HG03460 (cell line): ENCODE data around the gene NUAK1.
"Not testable (repeated sequence)": the region's sequence is repeated elsewhere in the genome, so short reads cannot be mapped to it uniquely, and the experiment has no call there.

Experiments used
- ATAC-seq: cut with Tn5 transposase; IDR thresholded peaks from one replicate; pipeline ENCODE4 v1.9.1; 2021; ENCODE audit not compliant: unreplicated experiment

NUAK1 gene

GRCh38 chr12:106037524-106038298 lies 101.0 kb downstream of the NUAK1 start:
- ATAC-seq: no peak

GRCh38 chr12:106035421-106035820 lies 103.3 kb downstream of the NUAK1 start:
- no peak for ATAC-seq

DNA sequence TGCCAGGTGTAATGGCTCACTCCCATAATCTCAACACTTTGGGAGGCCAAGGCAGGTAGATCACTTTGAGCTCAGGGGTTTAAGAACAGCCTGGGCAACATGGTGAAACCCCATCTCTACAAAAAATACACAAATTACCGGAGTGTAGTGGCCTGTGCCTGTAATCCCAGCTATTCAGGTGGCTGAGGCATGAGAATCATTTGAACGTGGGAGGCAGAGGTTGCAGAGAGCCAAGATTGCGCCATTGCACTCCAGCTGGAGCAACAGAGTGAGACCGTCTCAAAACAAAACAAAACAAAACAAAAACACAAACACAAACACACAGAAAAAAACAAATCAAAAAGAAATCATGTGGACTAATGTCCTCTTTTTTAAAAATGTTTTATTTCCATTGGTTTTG lies 104.4 kb downstream of the NUAK1 start:
- ATAC-seq: no peak

DNA sequence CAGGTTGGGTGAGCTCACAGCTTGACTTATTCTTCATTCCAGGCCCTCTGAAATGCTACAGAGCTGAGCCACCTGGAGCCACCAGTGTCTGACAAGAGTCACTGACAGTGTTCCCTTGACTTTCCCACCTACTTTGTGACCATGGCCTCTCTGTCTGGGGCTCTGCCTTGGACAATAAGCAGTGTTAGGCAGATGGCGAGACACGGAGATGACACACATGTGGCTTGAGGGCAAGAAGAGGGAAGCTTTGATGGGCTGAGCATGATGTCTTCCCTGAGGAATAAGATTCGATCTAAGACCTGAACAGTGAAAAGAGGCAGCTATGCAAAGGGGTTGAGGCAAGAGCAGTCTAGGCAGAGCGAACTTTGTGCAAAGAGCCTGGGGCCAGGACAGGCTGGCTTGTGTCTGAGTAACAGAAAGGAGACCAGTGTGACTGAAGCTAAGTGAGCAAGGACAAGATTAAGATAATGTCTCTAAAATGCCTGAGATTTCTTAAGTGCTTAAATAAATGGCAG lies 105.5 kb downstream of the NUAK1 start:
- no peak for ATAC-seq

DNA sequence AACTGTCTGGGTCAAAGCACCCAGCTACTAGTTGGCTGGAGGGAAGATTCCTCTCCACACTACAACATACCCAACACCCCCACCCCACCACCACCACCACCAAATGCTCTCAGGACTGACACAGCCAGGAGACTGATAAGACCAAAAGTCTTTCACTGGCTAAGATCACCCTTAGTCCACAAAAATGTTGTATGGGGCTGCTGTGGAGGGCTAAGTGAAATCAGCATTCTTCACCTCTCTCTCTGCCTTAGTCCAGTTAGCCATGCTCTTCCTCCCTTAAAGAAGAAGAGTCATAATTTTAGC lies 106.2 kb downstream of the NUAK1 start:
- ATAC-seq: no peak

- no peak for ATAC-seq
Observed at GRCh38 chr12:106031761-106032622, 106.8 kb downstream of the NUAK1 start.

DNA sequence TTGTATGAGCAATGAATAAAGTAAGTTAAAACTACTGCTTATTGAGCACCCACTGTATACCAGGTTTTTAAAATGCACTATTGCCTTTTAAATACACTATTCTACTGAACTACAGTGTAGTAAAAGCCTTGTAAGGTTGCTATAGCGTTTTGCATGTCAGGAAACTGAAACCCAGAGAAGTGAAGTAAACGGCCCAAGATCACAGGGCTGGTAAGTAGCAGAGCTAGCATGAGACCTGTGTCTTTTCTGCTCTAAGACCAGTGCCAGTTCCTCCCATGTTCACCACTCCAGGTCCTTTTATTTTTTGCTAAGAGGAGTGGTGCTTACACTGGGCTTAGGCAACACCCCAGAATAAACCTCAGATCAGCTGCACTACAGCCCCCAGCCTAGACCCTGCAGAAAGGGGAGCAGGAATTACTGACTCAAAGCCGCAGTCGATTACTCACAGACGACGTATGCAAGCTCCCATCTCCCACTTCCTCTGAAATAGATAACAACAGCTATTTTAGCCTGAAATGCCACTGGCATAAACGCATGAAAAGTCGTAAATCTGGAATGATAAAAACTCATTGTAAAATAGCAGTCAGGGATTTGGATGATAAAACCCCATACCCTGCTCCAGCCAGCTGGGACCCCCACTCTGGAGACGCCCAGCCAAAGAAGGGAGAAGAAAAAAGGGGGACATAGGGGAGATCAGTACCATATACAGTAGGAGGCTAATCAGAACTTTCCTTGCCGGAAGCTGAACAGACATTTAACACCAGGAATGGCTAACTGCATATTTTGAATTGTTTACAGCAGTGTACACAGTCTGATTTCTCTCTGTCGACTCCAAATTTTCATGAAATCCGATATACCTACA lies 108.3 kb downstream of the NUAK1 start:
- ATAC-seq: no peak

- ATAC-seq: no peak
Observed at GRCh38 chr12:106029532-106029931, 109.2 kb downstream of the NUAK1 start.

- no peak for ATAC-seq
Observed at GRCh38 chr12:106027911-106028310, 110.8 kb downstream of the NUAK1 start.

DNA sequence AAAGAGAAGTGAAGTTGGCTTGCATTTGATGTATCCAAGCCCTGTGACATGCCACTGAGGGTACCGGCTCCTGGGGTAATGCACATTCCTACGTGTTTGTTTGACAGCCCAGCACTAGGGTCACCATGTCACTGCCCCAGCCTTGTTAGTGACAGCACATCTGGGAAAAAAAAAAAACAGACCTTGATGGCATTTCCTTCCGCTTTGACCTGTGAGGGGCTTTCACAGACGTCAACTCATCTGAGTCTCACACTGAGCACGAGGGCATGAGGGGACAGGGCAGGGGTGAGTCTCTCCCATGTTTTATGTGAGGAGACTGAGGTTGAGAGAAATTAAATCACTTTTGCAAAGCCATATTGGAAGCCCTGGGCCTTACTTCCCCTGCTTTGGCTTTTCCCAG lies 111.5 kb downstream of the NUAK1 start:
- ATAC-seq: no peak

DNA sequence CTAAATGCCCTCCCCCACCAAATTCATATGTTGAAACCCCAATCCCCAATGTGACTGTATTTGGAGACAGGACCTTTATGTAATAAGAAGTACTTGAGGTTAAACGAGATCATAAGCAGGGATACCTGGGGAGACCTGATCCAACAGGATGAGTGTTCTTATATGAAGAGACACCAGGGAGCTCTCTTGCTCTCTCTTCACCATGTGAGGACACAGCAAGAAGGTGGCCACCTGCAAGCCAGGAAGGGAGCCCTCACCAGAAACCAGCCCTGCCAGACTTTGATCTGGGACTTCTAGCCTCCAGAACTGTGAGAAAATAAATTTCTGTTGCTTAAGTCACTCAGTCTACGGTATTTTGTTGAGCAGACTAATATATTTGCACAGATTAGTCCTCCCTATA lies 113.6 kb downstream of the NUAK1 start:
- ATAC-seq: no peak

GRCh38 chr12:106023039-106023438 lies 115.7 kb downstream of the NUAK1 start:
- no peak for ATAC-seq

GRCh38 chr12:106022568-106023012 lies 116.2 kb downstream of the NUAK1 start:
- ATAC-seq: no peak

DNA sequence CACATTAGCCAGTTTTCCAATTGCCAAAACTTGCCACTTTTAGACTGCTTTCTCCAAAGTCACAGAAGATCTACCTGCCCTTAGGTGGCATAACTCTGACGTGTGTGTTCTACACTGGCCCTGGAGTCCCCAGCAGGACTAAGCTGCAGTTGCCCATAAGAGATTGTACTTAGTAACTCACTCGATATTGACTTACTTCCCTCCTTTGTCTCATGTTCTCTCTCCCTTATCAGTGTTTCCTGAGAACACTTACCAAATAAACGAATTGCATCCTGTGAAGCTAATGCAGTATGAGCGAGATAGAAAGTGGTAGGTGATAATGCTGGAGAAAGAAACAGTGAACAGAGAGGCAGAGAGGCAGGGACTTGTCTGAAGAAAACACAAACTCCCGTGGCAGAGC lies 117.2 kb downstream of the NUAK1 start:
- ATAC-seq: no peak

GRCh38 chr12:106020736-106021135 lies 118.0 kb downstream of the NUAK1 start:
- no peak for ATAC-seq

- ATAC-seq: no peak
Observed at GRCh38 chr12:106019144-106019543, 119.6 kb downstream of the NUAK1 start.

GRCh38 chr12:106018286-106018685 lies 120.5 kb downstream of the NUAK1 start:
- no peak for ATAC-seq

- ATAC-seq: not testable (repeated sequence)
Observed at GRCh38 chr12:106016601-106017278, 122.0 kb downstream of the NUAK1 start.

DNA sequence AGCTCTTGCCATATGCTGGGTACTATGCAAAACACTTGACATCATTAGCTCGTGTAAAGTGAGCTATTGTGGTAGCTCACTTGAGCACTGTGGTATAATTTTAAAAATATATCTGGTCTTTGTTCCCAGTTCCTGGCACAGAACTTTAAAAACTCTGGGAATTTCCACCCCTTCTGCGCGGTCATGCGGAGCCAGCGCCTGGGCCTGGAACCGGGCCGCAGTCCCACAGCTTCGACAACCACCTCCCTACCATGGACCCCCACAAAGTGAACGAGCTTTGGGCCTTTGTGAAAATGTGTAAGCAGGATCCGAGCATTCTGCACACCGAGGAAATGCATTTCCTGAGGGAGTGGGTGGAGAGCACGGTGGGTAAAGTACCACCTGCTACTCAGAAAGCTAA lies 123.1 kb downstream of the NUAK1 start:
- ATAC-seq: no peak

GRCh38 chr12:106013941-106014340 lies 124.8 kb downstream of the NUAK1 start:
- no peak for ATAC-seq
